HepG2 (cell line): Measurements from ENCODE around the gene ERVMER34-1. TPM values are rescaled to one million over a fixed set of nuclear protein-coding genes. Genes with fewer than 3 reads are reported as not detected.

Experiments
- FOSL2 ChIP-seq: sonication (generic); formaldehyde crosslinking; IDR thresholded peaks from 2 replicates; pipeline ENCODE4 v1.4.0; 2020; ENCODE audit warnings: missing genetic modification reagents
- HCFC1 ChIP-seq: fragments of 150-350 bp; IDR thresholded peaks from 2 replicates; pipeline ENCODE4 v1.6.1; 2014; ENCODE audit warnings: low read depth, low read length
- IRF2 ChIP-seq: IDR thresholded peaks from 2 replicates; pipeline ENCODE4 v1.6.1; 2018; ENCODE audit warnings: missing genetic modification reagents, missing compliant biosample characterization
- KLF11 ChIP-seq: IDR thresholded peaks from 2 replicates; pipeline ENCODE4 v1.6.1; 2016; ENCODE audit warnings: missing compliant biosample characterization
- MED1 ChIP-seq: sonication (generic); formaldehyde crosslinking; IDR thresholded peaks from 2 replicates; pipeline ENCODE4 v1.4.0; 2020; ENCODE audit warnings: missing genetic modification reagents
- MEIS2 ChIP-seq: sonication (generic); formaldehyde crosslinking; IDR thresholded peaks from 2 replicates; pipeline ENCODE4 v1.9.0; 2021; ENCODE audit warnings: mild to moderate bottlenecking, missing genetic modification reagents
- SPEN ChIP-seq: sonication (generic); formaldehyde crosslinking; IDR thresholded peaks from 2 replicates; pipeline ENCODE4 v1.5.1; 2020; ENCODE audit warnings: low read depth, mild to moderate bottlenecking, missing genetic modification reagents
- XRCC5 ChIP-seq: fragments of 200-400 bp; formaldehyde crosslinking; optimal IDR thresholded peaks from 2 replicates; pipeline ENCODE3; 2017; ENCODE audit warnings: mild to moderate bottlenecking, low read length
- ZFY ChIP-seq: sonication (generic); formaldehyde crosslinking; IDR thresholded peaks from 2 replicates; pipeline ENCODE4 v1.4.0; 2020; ENCODE audit warnings: missing genetic modification reagents
- ZNF777 ChIP-seq: sonication (generic); formaldehyde crosslinking; IDR thresholded peaks from 2 replicates; pipeline ENCODE4 v1.4.0; 2020; ENCODE audit warnings: missing genetic modification reagents
- polyA plus RNA-seq, 8 experiments: library from polyadenylated mRNA; depleted of rRNA in 3 of 8; stranded (reverse) in 7 of 8; unstranded in 1 of 8; fragments of >200 nt; fragmentation: Illumina TruSeq in 4 of 8; extraction: Trizol in 4 of 8; gene quantifications; 2 replicates each; pipeline versions ENCODE4 v1.2.1 to v1.2.3, GENCODE V29; 2011 to 2016; ENCODE audit warnings: low read depth in 4 of 8, missing spikeins in 1 of 8, mixed read lengths in 1 of 8; ENCODE audit not compliant: insufficient read depth in 1 of 8
- total RNA-seq, 5 experiments: library from RNA; depleted of rRNA; stranded (reverse); fragments of >200 nt; fragmentation: Illumina TruSeq; extraction: Trizol; gene quantifications; 2 replicates each; pipeline ENCODE4 v1.2.3, GENCODE V29; 2016; ENCODE audit warnings: low read depth in 1 of 5
- TF ChIP-seq, protein P1 (sequence below), 2 experiments: sonication (generic) in 1 of 2; formaldehyde crosslinking in 1 of 2; IDR thresholded peaks; 2 replicates each; pipeline versions ENCODE4 v1.4.0 to v1.6.1; 2016 to 2020; ENCODE audit warnings: borderline replicate concordance in 1 of 2, low read depth in 1 of 2, mild to moderate bottlenecking in 1 of 2, missing genetic modification reagents in 1 of 2
- TF ChIP-seq, protein P2 (sequence below): IDR thresholded peaks from 2 replicates; pipeline ENCODE4 v1.6.1; 2018; ENCODE audit warnings: missing genetic modification reagents, mild to moderate bottlenecking, missing compliant biosample characterization
- TF ChIP-seq, protein P3 (sequence below): sonication (generic); formaldehyde crosslinking; IDR thresholded peaks from 2 replicates; pipeline ENCODE4 v1.8.1; 2023; ENCODE audit warnings: mild to moderate bottlenecking, missing genetic modification reagents
- TF ChIP-seq, protein P4 (sequence below): sonication (generic); formaldehyde crosslinking; IDR thresholded peaks from 2 replicates; pipeline ENCODE4 v1.4.0; 2020; ENCODE audit warnings: missing genetic modification reagents
- TF ChIP-seq, protein P5 (sequence below): sonication (generic); formaldehyde crosslinking; IDR thresholded peaks from 2 replicates; pipeline ENCODE4 v1.5.0; 2020; ENCODE audit warnings: mild to moderate bottlenecking, missing genetic modification reagents

Gene ERVMER34-1
- total and polyA plus RNA-seq, 2 of the 13 experiments (the other 11 are each of a cell fraction or from before 2014, with no cell fraction given), result 0.04 to 0.35 TPM

DNA sequence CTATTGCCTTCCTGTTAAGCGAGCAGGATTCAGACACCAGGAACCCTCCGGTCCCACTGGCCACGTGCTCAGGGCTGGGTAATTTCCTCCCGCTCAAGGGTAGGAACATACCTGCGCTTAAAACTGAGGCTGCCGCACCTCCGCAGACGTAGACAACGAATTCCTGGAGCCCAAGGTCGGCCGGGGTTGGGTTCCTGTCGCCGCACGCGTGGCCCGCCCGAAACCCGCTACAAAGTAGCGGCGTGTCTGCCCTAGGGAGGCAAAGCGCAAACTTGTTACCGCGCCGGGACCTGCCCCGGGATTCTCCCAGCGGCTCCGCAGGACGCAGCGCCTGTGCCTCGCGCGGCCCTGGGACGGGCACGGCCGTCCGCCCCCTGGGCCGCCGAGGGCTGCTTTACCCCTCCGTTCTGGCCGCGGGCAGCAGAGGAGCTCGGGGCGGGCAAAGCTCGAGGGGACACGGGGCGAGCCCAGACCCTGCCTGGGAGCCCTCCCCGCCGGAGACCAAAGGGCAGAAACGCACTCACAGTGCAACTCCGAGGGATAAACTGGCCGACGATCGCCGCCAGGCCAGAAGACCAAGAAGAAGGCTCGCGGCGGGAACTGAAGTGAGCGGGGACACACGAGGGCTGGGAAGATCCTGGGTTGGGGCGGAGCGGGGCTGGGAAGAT is at the start of gene ERVMER34-1 (continued):
- TF ChIP-seq, protein P1, sequence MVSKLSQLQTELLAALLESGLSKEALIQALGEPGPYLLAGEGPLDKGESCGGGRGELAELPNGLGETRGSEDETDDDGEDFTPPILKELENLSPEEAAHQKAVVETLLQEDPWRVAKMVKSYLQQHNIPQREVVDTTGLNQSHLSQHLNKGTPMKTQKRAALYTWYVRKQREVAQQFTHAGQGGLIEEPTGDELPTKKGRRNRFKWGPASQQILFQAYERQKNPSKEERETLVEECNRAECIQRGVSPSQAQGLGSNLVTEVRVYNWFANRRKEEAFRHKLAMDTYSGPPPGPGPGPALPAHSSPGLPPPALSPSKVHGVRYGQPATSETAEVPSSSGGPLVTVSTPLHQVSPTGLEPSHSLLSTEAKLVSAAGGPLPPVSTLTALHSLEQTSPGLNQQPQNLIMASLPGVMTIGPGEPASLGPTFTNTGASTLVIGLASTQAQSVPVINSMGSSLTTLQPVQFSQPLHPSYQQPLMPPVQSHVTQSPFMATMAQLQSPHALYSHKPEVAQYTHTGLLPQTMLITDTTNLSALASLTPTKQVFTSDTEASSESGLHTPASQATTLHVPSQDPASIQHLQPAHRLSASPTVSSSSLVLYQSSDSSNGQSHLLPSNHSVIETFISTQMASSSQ (IDR thresholded peaks at IDR 0.05; ENCODE audit: low read depth), result no peak
- TF ChIP-seq, protein P1 (CRISPR knock-in tag; IDR thresholded peaks at IDR 0.05; ENCODE audit: borderline replicate concordance), result no peak
- TF ChIP-seq HCFC1 (no peak), MEIS2 (CRISPR knock-in tag) (0 out of 2 replicates have a peak, but pooled peaks have one; percentile 35), ZNF777 (CRISPR knock-in tag) (peak; percentile 64), ZFY (CRISPR knock-in tag) (0 out of 2 replicates have a peak, but pooled peaks have one; percentile 35), KLF11 (no peak), XRCC5 (peak; percentile 14), MED1 (CRISPR knock-in tag) (0 out of 2 replicates have a peak, but pooled peaks have one; percentile 15), FOSL2 (CRISPR knock-in tag) (no peak), SPEN (CRISPR knock-in tag) (0 out of 2 replicates have a peak, but pooled peaks have one; percentile 22), IRF2 (no peak)
- TF ChIP-seq, protein P2, sequence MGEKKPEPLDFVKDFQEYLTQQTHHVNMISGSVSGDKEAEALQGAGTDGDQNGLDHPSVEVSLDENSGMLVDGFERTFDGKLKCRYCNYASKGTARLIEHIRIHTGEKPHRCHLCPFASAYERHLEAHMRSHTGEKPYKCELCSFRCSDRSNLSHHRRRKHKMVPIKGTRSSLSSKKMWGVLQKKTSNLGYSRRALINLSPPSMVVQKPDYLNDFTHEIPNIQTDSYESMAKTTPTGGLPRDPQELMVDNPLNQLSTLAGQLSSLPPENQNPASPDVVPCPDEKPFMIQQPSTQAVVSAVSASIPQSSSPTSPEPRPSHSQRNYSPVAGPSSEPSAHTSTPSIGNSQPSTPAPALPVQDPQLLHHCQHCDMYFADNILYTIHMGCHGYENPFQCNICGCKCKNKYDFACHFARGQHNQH (CRISPR knock-in tag), result no peak
- TF ChIP-seq, protein P3, sequence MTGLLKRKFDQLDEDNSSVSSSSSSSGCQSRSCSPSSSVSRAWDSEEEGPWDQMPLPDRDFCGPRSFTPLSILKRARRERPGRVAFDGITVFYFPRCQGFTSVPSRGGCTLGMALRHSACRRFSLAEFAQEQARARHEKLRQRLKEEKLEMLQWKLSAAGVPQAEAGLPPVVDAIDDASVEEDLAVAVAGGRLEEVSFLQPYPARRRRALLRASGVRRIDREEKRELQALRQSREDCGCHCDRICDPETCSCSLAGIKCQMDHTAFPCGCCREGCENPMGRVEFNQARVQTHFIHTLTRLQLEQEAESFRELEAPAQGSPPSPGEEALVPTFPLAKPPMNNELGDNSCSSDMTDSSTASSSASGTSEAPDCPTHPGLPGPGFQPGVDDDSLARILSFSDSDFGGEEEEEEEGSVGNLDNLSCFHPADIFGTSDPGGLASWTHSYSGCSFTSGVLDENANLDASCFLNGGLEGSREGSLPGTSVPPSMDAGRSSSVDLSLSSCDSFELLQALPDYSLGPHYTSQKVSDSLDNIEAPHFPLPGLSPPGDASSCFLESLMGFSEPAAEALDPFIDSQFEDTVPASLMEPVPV, result 0 out of 2 replicates have a peak, but pooled peaks have one; percentile 22
- TF ChIP-seq, protein P4, sequence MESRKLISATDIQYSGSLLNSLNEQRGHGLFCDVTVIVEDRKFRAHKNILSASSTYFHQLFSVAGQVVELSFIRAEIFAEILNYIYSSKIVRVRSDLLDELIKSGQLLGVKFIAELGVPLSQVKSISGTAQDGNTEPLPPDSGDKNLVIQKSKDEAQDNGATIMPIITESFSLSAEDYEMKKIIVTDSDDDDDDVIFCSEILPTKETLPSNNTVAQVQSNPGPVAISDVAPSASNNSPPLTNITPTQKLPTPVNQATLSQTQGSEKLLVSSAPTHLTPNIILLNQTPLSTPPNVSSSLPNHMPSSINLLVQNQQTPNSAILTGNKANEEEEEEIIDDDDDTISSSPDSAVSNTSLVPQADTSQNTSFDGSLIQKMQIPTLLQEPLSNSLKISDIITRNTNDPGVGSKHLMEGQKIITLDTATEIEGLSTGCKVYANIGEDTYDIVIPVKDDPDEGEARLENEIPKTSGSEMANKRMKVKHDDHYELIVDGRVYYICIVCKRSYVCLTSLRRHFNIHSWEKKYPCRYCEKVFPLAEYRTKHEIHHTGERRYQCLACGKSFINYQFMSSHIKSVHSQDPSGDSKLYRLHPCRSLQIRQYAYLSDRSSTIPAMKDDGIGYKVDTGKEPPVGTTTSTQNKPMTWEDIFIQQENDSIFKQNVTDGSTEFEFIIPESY (CRISPR knock-in tag), result no peak
- TF ChIP-seq, protein P5, sequence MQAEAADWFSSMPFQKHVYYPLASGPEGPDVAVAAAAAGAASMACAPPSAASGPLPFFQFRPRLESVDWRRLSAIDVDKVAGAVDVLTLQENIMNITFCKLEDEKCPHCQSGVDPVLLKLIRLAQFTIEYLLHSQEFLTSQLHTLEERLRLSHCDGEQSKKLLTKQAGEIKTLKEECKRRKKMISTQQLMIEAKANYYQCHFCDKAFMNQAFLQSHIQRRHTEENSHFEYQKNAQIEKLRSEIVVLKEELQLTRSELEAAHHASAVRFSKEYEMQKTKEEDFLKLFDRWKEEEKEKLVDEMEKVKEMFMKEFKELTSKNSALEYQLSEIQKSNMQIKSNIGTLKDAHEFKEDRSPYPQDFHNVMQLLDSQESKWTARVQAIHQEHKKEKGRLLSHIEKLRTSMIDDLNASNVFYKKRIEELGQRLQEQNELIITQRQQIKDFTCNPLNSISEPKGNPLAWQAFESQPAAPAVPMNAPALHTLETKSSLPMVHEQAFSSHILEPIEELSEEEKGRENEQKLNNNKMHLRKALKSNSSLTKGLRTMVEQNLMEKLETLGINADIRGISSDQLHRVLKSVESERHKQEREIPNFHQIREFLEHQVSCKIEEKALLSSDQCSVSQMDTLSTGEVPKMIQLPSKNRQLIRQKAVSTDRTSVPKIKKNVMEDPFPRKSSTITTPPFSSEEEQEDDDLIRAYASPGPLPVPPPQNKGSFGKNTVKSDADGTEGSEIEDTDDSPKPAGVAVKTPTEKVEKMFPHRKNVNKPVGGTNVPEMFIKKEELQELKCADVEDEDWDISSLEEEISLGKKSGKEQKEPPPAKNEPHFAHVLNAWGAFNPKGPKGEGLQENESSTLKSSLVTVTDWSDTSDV (CRISPR knock-in tag), result no peak
